Neuron (in vitro differentiated cells): Measurements from ENCODE around the gene PLPPR2.
"Not testable (repeated sequence)": the region's sequence is repeated elsewhere in the genome, so short reads cannot be mapped to it uniquely, and the experiment has no call there.

Source experiments
- H2AFZ ChIP-seq: one replicate; pipeline ENCODE4 v1.6.1; 2013; ENCODE audit warnings: low read depth, mild to moderate bottlenecking, inconsistent platforms, low read length, moderate library complexity
- H3K27me3 ChIP-seq: one replicate; pipeline ENCODE4 v1.6.1; 2013; ENCODE audit warnings: low read length; ENCODE audit not compliant: insufficient read depth
- H3K36me3 ChIP-seq: one replicate; pipeline ENCODE4 v1.6.1; 2013; ENCODE audit warnings: low read length; ENCODE audit not compliant: insufficient read depth
- H3K4me1 ChIP-seq: one replicate; pipeline ENCODE4 v1.6.1; 2013; ENCODE audit warnings: low read length; ENCODE audit not compliant: insufficient read depth
- H3K4me3 ChIP-seq: 2 replicates; pipeline ENCODE4 v1.5.1; 2013; ENCODE audit warnings: mild to moderate bottlenecking, low read length, moderate library complexity
- H3K9me3 ChIP-seq: one replicate; pipeline ENCODE4 v1.6.1; 2013; ENCODE audit warnings: low read length

PLPPR2 gene

GRCh38 chr19:11355160-11356073 lies at the start of gene PLPPR2:
Gene PLPPR2, plus strand, starts transcription at chr19:11355432. Its CDS starts 2,242 bp downstream, at chr19:11357674.
- Histone ChIP-seq H3K9me3 (no peaks in the 10 kb centered on the region), H2AFZ (no peak within 1 kb of the TSS), H3K27me3 (no peaks in the 10 kb centered on the region), H3K4me3 (peak within 1 kb of the TSS; percentile 35), H3K4me1 (peaks cover 5% of the 10 kb centered on the region), H3K36me3 (no peaks in the 10 kb centered on the region)

- peaks cover 3% of the 10 kb centered on the region for H3K4me1 ChIP-seq
- no peak overlapping the region for H2AFZ ChIP-seq
- H3K27me3 ChIP-seq, result no peaks in the 10 kb centered on the region
- H3K4me3 ChIP-seq, result no peak overlapping the region
- peaks cover 2% of the 10 kb centered on the region for H3K9me3 ChIP-seq
- no peaks in the 10 kb centered on the region for H3K36me3 ChIP-seq
These were observed 48.9 kb upstream of the PLPPR2 start for GRCh38 chr19:11306337-11306736.

GRCh38 chr19:11320278-11320995 lies 34.8 kb upstream of the PLPPR2 start:
- not testable (repeated sequence) for H3K4me1 ChIP-seq, H3K36me3 ChIP-seq, H3K27me3 ChIP-seq, H2AFZ ChIP-seq, H3K4me3 ChIP-seq, H3K9me3 ChIP-seq

DNA sequence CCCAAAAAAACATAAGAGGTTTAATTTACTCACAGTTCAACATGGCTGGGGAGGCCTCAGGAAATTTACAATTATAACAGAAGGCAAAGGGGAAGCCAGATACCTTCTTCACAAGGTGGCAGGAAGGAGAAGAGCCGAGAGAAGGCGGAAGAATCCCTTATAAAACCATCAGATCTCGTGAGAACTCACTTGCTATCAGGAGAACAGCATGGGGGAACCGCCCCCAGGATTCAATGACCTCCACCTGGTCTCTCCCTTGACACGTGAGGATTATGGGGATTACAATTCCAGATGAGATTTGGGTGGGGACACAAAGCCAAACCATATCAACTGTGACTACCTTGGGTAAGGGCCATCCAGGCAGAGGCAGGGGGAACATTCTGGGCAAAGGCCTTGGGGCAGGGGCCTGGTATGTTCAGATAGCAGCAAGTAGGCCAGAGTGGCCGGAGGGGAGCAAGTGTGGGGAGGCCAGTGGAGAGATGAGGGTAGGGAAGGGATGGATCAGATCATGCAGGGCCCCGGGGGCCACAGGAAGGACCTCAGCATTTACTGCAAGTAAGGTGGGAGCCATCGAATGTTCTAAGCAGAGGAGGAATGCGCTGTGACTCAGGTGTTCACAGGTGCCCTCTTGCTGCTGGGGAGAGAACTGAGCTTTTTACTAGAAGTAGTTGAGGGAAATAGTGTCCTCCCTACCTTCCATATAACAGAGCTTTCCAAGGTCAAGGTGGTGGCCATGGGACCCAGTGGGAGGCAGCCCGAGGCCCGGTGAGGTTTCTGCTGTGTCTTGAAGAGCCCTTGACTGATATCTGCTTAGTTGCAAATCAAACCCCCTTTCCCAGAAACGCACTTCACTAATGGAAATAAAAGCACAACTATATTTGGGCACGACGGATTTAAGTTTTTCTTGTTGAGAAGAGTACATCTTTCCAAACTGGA lies 33.8 kb upstream of the PLPPR2 start:
- no peaks in the 10 kb centered on the region for H3K27me3 ChIP-seq
- H3K4me3 ChIP-seq, result no peak overlapping the region
- peaks cover 3% of the 10 kb centered on the region for H3K36me3 ChIP-seq
- no peaks in the 10 kb centered on the region for H3K9me3 ChIP-seq
- no peak overlapping the region for H2AFZ ChIP-seq
- H3K4me1 ChIP-seq, result peaks cover 8% of the 10 kb centered on the region

DNA sequence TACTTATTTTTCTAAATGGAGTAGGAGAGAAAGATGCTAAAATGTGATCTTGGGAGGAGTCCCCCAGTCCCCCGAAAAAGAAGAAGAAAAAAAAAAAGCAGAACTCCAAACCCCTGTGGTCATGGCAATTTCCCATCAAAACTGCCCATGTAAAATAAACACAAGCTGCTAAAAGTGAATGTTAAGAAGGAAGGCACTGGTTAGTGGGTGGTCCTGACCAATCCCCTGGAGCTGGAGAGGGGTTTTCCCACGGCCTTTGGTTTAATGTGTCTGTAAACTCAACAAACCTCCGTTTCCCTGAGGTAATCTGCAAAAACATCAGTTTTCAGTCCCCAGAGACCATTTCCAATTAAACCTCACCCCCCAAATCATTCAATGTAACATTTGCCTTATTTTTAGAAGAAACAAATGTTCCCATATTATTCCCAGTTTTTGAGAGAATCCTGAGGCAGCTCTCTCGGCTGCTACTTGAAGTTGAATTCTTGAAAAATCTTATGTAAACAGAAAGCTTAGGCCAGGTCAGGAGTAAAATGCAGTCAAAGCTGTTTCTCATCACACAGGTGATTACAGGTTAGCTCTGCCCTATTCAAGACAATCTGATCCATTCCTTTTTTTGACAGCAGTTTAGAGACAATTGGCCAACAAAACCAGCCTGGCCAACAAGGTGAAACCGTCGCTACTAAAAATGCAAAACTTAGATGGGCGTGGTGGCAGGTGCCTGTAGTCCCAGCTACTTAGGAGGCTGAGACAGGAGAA lies 32.8 kb upstream of the PLPPR2 start:
- Histone ChIP-seq H2AFZ (no peak overlapping the region), H3K9me3 (no peaks in the 10 kb centered on the region), H3K27me3 (no peaks in the 10 kb centered on the region), H3K36me3 (peaks cover 3% of the 10 kb centered on the region), H3K4me3 (no peak overlapping the region), H3K4me1 (peaks cover 8% of the 10 kb centered on the region)

GRCh38 chr19:11323601-11324078 lies 31.6 kb upstream of the PLPPR2 start:
- Histone ChIP-seq H3K36me3 (peaks cover 3% of the 10 kb centered on the region), H3K27me3 (no peaks in the 10 kb centered on the region), H3K4me1 (peaks cover 8% of the 10 kb centered on the region), H3K4me3 (no peak overlapping the region), H3K9me3 (no peaks in the 10 kb centered on the region), H2AFZ (no peak overlapping the region)

- H3K4me3 ChIP-seq, result no peak overlapping the region
- peaks cover 3% of the 10 kb centered on the region for H3K36me3 ChIP-seq
- H3K9me3 ChIP-seq, result no peaks in the 10 kb centered on the region
- H3K4me1 ChIP-seq, result peaks cover 8% of the 10 kb centered on the region
- no peaks in the 10 kb centered on the region for H3K27me3 ChIP-seq
- H2AFZ ChIP-seq, result no peak overlapping the region
These were observed 31.1 kb upstream of the PLPPR2 start for GRCh38 chr19:11324079-11324661.

- Histone ChIP-seq H3K27me3 (no peaks in the 10 kb centered on the region), H3K9me3 (no peaks in the 10 kb centered on the region), H2AFZ (no peak overlapping the region), H3K4me3 (no peak overlapping the region), H3K4me1 (peaks cover 8% of the 10 kb centered on the region), H3K36me3 (peaks cover 3% of the 10 kb centered on the region)
These were observed 30.4 kb upstream of the PLPPR2 start for GRCh38 chr19:11324748-11325389.

GRCh38 chr19:11325544-11325943 lies 29.7 kb upstream of the PLPPR2 start:
- no peaks in the 10 kb centered on the region for H3K27me3 ChIP-seq
- H3K4me1 ChIP-seq, result peaks cover 8% of the 10 kb centered on the region
- H3K4me3 ChIP-seq, result no peak overlapping the region
- H3K9me3 ChIP-seq, result no peaks in the 10 kb centered on the region
- H3K36me3 ChIP-seq, result peaks cover 3% of the 10 kb centered on the region
- no peak overlapping the region for H2AFZ ChIP-seq

DNA sequence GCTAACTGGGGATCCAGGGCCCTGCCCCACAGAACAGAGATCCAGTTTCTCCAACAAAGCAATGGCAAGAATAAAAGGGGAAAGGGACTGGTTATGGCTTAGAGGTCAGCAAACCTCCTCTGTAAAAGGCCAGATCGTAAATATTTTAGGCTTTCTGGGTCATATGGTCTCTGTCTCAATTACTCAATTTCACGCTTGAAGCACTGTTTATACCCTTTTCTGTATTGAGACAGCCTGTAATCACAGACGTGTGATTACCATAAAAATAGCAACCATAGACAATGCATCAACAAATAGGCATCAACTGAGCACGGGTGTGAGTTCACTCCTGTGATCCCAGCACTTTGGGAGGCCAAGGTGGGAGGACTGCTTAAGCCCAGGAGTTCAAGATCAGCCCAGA lies 25.1 kb upstream of the PLPPR2 start:
- H3K4me1 ChIP-seq, result no peaks in the 10 kb centered on the region
- no peak overlapping the region for H3K4me3 ChIP-seq
- peaks cover 11% of the 10 kb centered on the region for H3K36me3 ChIP-seq
- H3K9me3 ChIP-seq, result peaks cover 2% of the 10 kb centered on the region
- H2AFZ ChIP-seq, result no peak overlapping the region
- H3K27me3 ChIP-seq, result no peaks in the 10 kb centered on the region

DNA sequence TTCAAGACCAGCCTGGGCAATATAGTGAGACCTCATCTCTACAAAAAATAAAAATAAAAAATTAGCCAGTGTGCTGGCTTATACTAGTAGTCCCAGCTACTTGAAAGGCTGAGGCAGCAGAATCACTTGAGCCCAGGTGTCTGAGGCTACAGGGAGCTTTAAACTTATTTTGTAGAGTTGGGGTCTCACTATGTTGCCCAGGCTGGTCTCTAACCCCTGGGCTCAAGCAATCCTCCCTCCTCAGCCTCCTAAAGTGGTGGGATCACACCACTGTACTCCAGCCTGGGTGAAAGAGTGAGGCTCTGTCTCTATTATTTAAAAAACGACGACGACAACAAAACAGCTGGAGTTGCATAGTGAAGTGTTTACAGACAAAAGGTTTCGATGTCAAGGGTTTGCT lies 23.7 kb upstream of the PLPPR2 start:
- Histone ChIP-seq H2AFZ (no peak overlapping the region), H3K36me3 (peaks cover 25% of the 10 kb centered on the region), H3K9me3 (peaks cover 9% of the 10 kb centered on the region), H3K4me1 (no peaks in the 10 kb centered on the region), H3K27me3 (no peaks in the 10 kb centered on the region), H3K4me3 (no peak overlapping the region)
